ACC112 (cell line): Measurements from ENCODE around the gene SEPTIN5.

Source experiments
- H2AFZ ChIP-seq: fragments of 200-600 bp; sonication (generic); one replicate; pipeline ENCODE4 v1.6.0; 2017; ENCODE audit warnings: antibody characterized with exemption, low read length; ENCODE audit not compliant: unreplicated experiment
- H3K27ac ChIP-seq: fragments of 200-600 bp; sonication (generic); 2 replicates; pipeline ENCODE4 v1.5.1; 2014; ENCODE audit warnings: low read depth, mild to moderate bottlenecking, antibody characterized with exemption, low read length, moderate library complexity
- H3K27me3 ChIP-seq: fragments of 200-600 bp; sonication (generic); 2 replicates; pipeline ENCODE4 v1.6.1; 2014; ENCODE audit warnings: mild to moderate bottlenecking, antibody characterized with exemption, low read length, moderate library complexity, mixed read lengths; ENCODE audit not compliant: insufficient read depth
- H3K36me3 ChIP-seq: fragments of 200-600 bp; sonication (generic); 2 replicates; pipeline ENCODE4 v1.6.1; 2016; ENCODE audit warnings: mild to moderate bottlenecking, antibody characterized with exemption, low read length, moderate library complexity, mixed read lengths; ENCODE audit not compliant: insufficient read depth
- H3K4me1 ChIP-seq: fragments of 200-600 bp; sonication (generic); one replicate; pipeline ENCODE4 v1.6.1; 2016; ENCODE audit warnings: low read length, mixed read lengths; ENCODE audit not compliant: insufficient read depth, unreplicated experiment, control insufficient read depth
- H3K4me3 ChIP-seq: fragments of 200-600 bp; sonication (generic); 2 replicates; pipeline ENCODE4 v1.5.1; 2014; ENCODE audit warnings: mild to moderate bottlenecking, low read depth, low read length
- H3K79me2 ChIP-seq: fragments of 200-600 bp; sonication (generic); one replicate; pipeline ENCODE4 v1.6.0; 2016; ENCODE audit warnings: low read length; ENCODE audit not compliant: control insufficient read depth, unreplicated experiment, insufficient read depth

The SEPTIN5 gene

DNA sequence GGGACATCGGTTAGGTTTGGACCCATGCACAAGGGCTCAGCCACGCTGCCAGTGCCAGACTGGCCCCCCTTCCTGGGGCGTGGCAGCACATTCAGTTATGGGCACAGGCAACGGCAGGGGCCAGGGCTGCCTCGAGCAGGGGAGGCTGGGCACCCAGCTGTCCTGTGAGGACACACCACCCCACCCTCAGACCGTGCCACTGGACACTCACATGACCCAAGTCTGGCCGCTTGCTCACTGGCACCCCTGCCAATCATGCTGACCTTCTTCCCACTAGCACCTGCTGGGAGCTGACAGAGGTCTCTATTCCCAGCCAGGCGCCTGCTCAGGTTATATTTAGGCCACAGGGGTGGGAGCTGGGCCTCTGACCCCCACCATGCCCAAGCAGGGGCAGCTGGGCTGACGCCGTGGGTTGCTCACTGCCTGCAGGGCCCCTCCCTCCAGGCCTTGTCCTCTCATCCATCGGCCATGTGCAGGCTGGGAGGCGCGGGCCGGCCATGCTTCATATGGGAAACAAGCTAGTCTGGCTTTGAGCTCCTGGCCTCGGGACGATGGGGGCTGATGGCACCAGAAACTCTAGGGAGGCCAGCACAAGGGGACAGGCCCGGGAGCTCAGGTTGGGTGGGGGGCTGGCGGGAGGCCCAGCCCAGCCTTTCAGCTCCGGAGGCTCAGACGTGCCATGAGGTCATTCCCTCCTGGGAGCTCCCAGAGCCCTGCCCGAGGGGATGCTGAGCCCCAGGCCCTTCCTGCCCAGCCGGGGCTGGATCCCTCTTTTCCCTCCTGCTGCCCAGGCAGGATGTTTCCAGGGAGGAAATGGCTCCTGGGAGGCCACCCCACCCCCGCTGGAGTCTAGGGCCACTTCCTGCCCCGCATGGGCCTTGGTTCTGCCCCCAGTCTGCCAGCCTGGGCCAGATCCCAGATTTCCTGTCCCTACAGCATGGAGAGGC is 31.1 kb downstream of the SEPTIN5 start:
- H3K27ac ChIP-seq = no peak overlapping the region
- H3K79me2 ChIP-seq = no peaks in the 10 kb centered on the region
- H2AFZ ChIP-seq = no peak overlapping the region
- no peaks in the 10 kb centered on the region for H3K36me3 ChIP-seq
- no peak overlapping the region for H3K4me3 ChIP-seq
- H3K27me3 ChIP-seq = no peaks in the 10 kb centered on the region
- no peaks in the 10 kb centered on the region for H3K4me1 ChIP-seq

DNA sequence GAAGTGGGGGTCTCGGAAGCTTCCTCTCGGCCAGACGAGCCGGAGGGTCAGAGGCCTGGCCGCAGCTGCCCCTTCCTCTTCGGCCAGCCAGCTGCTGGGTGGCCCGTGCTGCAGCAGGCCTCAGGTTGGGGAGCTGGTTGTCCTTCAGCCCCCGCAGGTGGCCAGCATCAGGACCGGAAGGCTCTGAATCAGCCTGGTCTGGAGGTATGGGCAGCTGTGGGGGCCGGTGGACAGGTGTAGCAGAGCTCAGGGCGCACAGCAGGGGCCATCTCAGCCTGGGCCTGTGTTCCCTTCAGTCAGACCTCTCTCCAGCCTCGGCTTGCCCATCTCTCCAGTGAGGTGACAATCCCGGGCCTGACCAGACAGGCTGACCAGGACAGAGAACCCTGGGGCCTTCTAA is 32.4 kb downstream of the SEPTIN5 start:
- H3K4me3 ChIP-seq = no peak overlapping the region
- no peak overlapping the region for H2AFZ ChIP-seq
- H3K27ac ChIP-seq = no peak overlapping the region
- no peaks in the 10 kb centered on the region for H3K27me3 ChIP-seq
- no peaks in the 10 kb centered on the region for H3K36me3 ChIP-seq
- no peaks in the 10 kb centered on the region for H3K4me1 ChIP-seq
- no peaks in the 10 kb centered on the region for H3K79me2 ChIP-seq

DNA sequence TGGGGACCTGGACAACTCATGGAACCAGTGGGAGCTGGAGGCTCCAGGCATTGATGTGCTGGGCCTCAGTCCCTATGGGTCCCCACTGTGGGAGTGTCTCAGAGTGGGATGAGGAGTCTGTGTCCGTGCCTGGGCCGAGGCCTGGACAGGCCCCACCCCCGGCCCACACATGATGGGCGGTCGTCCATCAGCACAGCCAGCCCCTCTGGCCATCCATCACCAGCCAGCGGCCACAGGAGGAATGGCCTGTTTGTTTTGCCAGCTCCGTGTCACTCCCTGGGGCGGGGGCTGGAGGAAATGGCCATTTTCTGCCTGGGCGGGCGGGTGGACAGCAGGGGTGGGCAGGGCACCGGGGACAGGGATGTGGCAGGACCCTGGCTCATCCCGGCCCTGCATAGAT is 33.2 kb downstream of the SEPTIN5 start:
- Histone ChIP-seq H3K4me3 (no peak overlapping the region), H3K4me1 (no peaks in the 10 kb centered on the region), H3K79me2 (no peaks in the 10 kb centered on the region), H3K36me3 (no peaks in the 10 kb centered on the region), H3K27me3 (no peaks in the 10 kb centered on the region), H3K27ac (no peak overlapping the region), H2AFZ (no peak overlapping the region)

DNA sequence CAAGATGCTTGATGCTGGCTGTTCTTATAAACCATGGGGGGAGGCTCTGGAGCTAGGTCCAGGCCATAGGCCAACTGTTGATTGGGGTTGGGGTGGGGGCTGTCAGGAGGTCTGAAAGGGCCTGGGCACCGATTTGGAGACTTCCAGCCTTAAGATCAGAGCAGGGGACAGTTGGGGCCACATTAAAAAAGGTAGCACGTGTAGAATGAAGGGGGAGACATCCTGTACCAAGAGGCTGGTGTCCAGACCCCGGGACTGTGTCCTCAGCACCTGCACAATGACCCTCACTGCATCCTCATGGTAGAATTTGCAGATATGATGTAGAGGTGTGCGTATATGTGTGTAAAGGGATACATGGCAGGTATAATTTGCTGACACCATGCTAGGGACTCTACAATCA is 33.8 kb downstream of the SEPTIN5 start:
- H2AFZ ChIP-seq = no peak overlapping the region
- H3K79me2 ChIP-seq = no peaks in the 10 kb centered on the region
- no peaks in the 10 kb centered on the region for H3K36me3 ChIP-seq
- no peak overlapping the region for H3K4me3 ChIP-seq
- no peaks in the 10 kb centered on the region for H3K27me3 ChIP-seq
- H3K27ac ChIP-seq = no peak overlapping the region
- H3K4me1 ChIP-seq = no peaks in the 10 kb centered on the region

DNA sequence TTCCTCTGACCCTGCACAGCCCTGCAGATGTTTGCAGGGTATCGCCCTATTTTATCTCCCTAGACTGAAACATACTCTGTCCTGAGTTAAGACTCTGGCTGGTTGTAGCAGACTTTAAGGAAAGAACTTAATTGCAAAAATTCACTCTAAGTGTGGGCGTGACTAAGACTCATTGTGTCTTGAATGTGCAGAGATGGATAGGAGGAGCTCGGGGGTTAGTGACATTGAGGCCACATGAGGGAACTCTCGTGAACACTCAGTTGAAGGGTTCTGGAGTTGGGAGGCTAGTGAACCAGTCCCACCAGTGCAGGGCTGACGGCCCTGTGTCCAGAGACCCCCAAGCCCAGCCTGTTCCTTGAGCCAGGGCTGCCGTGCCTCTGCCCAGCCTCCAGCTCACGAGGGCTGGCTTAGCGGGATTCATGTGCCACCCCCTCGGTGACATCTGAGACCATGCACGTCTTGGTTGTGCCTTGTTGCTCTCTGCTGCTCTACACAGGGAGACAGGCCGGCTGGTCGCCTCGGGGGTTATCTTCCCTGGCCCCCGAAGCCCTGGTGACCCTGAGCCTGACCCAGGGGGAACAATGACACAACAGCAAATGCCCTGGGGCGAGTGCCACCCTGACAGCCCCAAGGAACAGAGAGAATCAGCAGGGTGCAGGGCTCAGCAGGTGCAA is 34.8 kb downstream of the SEPTIN5 start:
- Histone ChIP-seq H2AFZ (no peak overlapping the region), H3K27ac (no peak overlapping the region), H3K27me3 (peaks cover 2% of the 10 kb centered on the region; the same call in 1 of the 2 replicates), H3K36me3 (no peaks in the 10 kb centered on the region), H3K79me2 (no peaks in the 10 kb centered on the region), H3K4me3 (no peak overlapping the region), H3K4me1 (no peaks in the 10 kb centered on the region)

DNA sequence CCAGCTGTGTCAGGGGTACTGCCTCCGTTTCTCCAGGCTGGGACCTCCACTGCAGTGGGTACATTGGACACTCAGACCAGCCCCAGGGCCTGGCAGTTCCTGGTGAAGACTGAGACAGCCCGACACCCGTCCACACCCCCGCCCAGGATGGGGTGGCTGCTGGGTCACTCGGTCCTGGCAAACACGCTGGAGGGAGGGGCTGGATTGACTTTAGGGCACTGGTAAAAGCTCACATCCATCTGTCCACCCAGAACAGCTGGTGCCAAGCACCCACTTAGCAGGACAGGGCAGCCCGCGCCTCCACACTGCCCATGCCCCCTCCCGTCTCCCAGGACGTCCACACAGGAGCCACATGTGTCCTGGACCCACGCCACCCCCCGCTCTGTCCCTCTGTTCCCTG is 35.6 kb downstream of the SEPTIN5 start:
- no peaks in the 10 kb centered on the region for H3K4me1 ChIP-seq
- H3K27ac ChIP-seq = no peak overlapping the region
- H3K79me2 ChIP-seq = no peaks in the 10 kb centered on the region
- H2AFZ ChIP-seq = no peak overlapping the region
- peaks cover 9% of the 10 kb centered on the region for H3K27me3 ChIP-seq
- H3K4me3 ChIP-seq = no peak overlapping the region
- no peaks in the 10 kb centered on the region for H3K36me3 ChIP-seq

DNA sequence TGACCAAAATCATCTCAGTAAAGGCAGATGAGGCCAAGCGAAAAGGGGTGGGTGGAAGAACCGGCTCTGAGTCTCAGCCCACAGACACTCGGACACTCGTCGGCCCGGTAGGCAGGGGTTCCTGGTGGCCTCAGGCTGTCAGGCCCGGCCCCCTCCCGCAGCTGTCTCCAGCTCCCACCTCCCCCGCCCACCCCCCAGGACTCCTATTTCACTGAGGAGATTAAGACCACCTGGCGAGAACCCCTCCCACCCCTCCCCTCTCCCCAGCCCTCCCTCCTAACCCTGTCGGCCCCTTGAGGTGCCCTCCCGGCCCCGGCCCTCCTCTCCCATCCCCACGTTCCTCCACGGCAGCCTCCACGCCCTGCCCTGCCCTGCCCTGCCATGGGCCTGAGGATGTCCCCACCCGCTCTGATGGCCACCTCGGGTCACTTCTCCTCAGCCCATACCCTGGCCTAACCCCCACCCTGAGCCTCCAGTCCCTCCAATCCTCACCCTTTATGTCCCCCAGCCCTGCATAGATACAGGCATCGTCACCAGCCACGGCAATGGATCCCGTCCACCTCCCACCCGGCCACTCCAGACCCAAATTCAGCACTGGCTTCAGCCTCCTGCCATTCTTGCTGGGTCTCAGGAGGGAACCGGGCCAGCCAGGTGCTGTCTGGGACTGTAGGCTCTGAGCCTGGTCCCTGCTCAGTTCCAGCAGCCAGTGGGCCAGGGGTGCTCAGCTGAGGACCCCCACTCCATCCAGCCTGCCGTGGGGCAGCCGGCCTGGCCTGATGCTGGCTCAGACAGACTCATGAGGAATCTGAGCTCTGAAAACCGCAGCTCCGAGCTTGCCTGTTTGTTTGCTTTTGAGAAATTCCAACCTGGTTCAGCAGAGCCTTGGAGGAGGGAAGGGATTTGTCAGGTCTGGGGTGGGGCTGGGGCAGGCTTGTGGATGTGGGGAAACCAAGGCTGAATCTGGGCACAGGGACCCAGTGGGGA is 36.5 kb downstream of the SEPTIN5 start:
- no peaks in the 10 kb centered on the region for H3K4me1 ChIP-seq
- no peak overlapping the region for H3K27ac ChIP-seq
- H3K4me3 ChIP-seq = no peak overlapping the region
- no peak overlapping the region for H2AFZ ChIP-seq
- H3K36me3 ChIP-seq = no peaks in the 10 kb centered on the region
- H3K27me3 ChIP-seq = peaks cover 18% of the 10 kb centered on the region
- H3K79me2 ChIP-seq = no peaks in the 10 kb centered on the region

DNA sequence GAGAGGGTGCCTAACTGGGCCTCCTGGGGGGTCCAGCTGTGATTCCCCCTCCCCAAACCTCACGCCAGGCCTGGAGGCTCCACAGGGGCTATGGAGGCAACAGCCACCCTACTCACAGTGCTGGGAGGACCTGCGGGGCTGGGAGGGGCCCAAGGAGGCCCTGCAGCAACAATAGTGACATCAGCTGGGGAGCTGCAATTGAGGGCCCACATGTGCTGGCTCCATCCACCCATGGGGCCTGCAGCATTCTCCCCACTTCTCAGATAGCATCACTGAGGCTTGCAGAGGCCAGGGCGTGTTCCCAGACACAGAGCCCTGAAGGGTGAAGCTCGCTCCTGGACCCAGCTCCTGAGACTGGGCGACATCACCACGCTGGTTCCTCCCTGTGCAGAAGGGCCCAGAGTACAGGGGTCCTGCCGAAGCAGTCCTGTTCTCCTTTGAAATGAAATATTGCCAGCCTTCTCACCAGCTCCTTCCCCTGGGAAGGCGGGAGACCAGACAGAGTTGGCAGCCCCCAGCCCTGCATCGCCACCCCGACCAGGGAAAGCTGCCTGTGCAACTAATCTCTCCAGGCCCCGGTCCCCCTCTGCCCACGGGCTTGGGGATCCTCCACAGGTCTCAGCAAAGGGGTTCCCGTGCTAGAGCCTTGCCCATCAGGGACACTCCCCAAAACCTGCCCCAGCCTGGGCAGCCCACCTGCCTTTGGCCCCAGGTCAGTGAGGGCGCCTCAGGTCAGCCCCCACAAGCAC is 37.4 kb downstream of the SEPTIN5 start:
- Histone ChIP-seq H3K4me3 (no peak overlapping the region), H3K79me2 (no peaks in the 10 kb centered on the region), H3K27ac (no peak overlapping the region), H2AFZ (no peak overlapping the region), H3K36me3 (no peaks in the 10 kb centered on the region), H3K27me3 (peaks cover 27% of the 10 kb centered on the region), H3K4me1 (no peaks in the 10 kb centered on the region)

DNA sequence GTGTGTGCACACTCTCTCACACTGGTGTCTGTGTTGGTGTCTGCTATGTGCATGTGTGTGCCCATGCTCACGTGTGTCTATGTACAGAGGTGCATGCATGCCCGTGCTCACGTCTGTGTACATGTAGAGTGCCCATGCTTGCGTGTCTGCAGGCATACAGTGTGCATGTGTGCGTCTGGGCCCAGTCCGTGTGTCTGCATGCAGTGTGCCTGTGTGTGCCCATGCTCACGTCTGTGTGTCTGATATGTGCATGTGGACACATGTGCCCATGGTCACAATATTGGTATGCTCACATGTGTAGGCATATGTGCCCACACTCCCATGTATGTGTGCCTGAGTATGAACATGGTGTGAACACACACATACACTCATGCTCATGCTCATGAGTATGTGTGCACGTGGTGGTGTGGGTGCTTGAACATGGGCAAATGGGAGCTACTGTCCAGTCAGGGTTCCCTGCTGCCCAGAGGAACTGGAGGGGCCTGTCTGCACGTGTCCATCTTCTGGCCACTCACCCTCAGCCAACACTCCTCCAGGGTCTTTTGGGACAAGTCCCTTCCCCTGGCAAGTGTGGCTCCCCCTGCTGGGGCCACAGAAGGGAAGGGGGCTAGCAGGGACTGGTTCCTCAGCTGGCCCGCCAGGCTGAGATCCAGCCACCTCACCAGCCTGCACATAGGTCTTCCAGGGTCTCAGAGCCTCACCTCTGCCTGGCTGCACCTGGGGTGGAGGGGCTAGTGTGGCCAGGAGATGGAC is 39.0 kb downstream of the SEPTIN5 start:
- Histone ChIP-seq H3K27me3 (peaks cover 31% of the 10 kb centered on the region), H3K4me1 (no peaks in the 10 kb centered on the region), H2AFZ (no peak overlapping the region)

More for the DNA sequence above, 39.0 kb downstream of the SEPTIN5 start:
- H3K79me2 ChIP-seq = no peaks in the 10 kb centered on the region
- no peak overlapping the region for H3K27ac ChIP-seq
- H3K4me3 ChIP-seq = no peak overlapping the region
- H3K36me3 ChIP-seq = no peaks in the 10 kb centered on the region
